ENCODE results near the gene CNOT11.
A peak's percentile ranks its signal among the peaks of the same experiment; 100 is the strongest.
"Not testable (repeated sequence)": the region's sequence is repeated elsewhere in the genome, so short reads cannot be mapped to it uniquely, and the experiment has no call there.

CNOT11 gene

DNA sequence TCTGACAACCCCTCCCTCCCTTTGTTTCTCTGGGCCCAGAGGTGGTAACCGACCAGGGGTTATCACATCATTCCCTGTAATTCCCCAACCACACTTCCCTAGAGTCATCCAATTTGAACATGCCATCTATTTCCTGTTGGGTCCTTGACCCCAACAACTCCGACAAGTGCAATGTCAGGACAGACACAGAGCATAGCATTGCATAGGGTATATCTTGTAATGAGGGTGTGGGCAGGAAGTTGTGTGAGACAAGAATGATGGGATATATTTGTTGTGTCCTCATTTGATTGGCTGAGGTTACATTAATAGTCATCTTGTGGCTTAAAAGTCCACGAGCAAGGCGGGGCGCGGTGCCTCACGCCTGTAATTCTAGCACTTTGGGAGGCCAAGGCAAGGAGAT is 33.4 kb upstream of the CNOT11 start:
- H3K4me1 ChIP-seq (ENCODE audit: low read depth, poor library complexity, severe bottlenecking) = peaks cover 7% of the 10 kb centered on the region
- no peak overlapping the region for H2AFZ ChIP-seq (ENCODE audit: low read depth)
- H3K4me3 ChIP-seq (IDR thresholded peaks at IDR 0.05; ENCODE audit: insufficient read depth, low read depth, low read length) = no peak overlapping the region
- no peaks in the 10 kb centered on the region for H4K20me1 ChIP-seq (ENCODE audit: insufficient read depth)
- TF ChIP-seq, protein P1, sequence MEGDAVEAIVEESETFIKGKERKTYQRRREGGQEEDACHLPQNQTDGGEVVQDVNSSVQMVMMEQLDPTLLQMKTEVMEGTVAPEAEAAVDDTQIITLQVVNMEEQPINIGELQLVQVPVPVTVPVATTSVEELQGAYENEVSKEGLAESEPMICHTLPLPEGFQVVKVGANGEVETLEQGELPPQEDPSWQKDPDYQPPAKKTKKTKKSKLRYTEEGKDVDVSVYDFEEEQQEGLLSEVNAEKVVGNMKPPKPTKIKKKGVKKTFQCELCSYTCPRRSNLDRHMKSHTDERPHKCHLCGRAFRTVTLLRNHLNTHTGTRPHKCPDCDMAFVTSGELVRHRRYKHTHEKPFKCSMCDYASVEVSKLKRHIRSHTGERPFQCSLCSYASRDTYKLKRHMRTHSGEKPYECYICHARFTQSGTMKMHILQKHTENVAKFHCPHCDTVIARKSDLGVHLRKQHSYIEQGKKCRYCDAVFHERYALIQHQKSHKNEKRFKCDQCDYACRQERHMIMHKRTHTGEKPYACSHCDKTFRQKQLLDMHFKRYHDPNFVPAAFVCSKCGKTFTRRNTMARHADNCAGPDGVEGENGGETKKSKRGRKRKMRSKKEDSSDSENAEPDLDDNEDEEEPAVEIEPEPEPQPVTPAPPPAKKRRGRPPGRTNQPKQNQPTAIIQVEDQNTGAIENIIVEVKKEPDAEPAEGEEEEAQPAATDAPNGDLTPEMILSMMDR (conservative IDR thresholded peaks at IDR 0.05; ENCODE audit: low read depth, low read length) = no peak
- no peaks in the 10 kb centered on the region for H3K36me3 ChIP-seq (ENCODE audit: insufficient read depth)
- H3K27me3 ChIP-seq (ENCODE audit: insufficient read depth, low read depth) = no peaks in the 10 kb centered on the region
- no peaks in the 10 kb centered on the region for H3K79me2 ChIP-seq (ENCODE audit: insufficient read depth, low read depth)
- H3K9ac ChIP-seq = no peak overlapping the region
- H3K27ac ChIP-seq = no peak overlapping the region
- no peak overlapping the region for H3K4me2 ChIP-seq

DNA sequence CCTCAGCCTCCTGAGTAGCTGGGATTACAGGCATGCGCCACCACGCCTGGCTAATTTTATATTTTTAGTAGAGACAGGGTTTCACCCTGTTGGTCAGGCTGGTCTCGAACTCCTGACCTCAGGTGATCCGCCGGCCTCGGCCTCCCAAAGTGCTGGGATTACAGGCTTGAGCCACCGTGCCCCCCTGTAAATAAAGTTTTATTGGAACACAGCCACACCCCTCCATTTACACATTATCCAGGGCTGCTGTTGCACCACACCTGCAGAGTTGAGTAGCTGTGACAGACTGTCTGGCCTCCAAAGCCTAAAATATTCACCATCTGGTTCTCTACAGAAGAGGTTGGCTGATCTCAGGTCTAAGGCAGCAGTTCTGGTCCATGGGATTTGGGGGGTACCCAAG is 32.6 kb upstream of the CNOT11 start:
- H3K36me3 ChIP-seq (ENCODE audit: insufficient read depth); H3K9ac ChIP-seq; H3K27me3 ChIP-seq (ENCODE audit: insufficient read depth, low read depth); H3K79me2 ChIP-seq (ENCODE audit: insufficient read depth, low read depth); H3K4me3 ChIP-seq (IDR thresholded peaks at IDR 0.05; ENCODE audit: insufficient read depth, low read depth, low read length); H4K20me1 ChIP-seq (ENCODE audit: insufficient read depth); H3K27ac ChIP-seq; H2AFZ ChIP-seq (ENCODE audit: low read depth); H3K4me2 ChIP-seq: not testable (repeated sequence)
- peaks cover 12% of the 10 kb centered on the region for H3K4me1 ChIP-seq (ENCODE audit: low read depth, poor library complexity, severe bottlenecking)

DNA sequence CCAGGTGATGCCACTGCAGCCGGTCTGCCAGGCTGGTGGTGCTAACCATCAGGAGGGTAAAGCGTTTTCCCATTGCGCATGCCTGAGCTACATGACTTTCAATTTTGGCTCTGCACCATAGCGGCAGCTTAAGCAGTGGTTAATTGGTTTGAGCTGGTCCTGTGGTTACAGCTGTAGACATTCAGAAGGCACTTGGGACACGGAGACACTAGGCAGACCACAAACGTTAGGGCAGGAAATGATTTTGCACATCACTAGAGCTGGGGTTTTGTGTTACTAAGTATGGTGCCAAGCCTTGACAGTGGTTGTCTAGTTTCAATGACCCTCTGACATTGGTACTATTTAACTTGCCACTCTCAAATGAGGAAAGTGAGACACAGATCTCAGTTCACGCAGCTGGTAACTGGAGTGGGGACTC is 28.9 kb upstream of the CNOT11 start:
- H3K27me3 ChIP-seq (ENCODE audit: insufficient read depth, low read depth) = no peaks in the 10 kb centered on the region
- H3K4me1 ChIP-seq (ENCODE audit: low read depth, poor library complexity, severe bottlenecking) = peaks cover 12% of the 10 kb centered on the region
- TF ChIP-seq, protein P1 (conservative IDR thresholded peaks at IDR 0.05; ENCODE audit: low read depth, low read length) = no peak
- H3K36me3 ChIP-seq (ENCODE audit: insufficient read depth) = no peaks in the 10 kb centered on the region
- no peak overlapping the region for H3K9ac ChIP-seq
- peak overlapping the region; percentile 52; the same call in 1 of the 2 replicates for H3K4me2 ChIP-seq
- H2AFZ ChIP-seq (ENCODE audit: low read depth) = no peak overlapping the region; the same call in 1 of the 2 replicates
- H3K27ac ChIP-seq = peak overlapping the region; percentile 38; the same call in 1 of the 2 replicates
- no peaks in the 10 kb centered on the region for H4K20me1 ChIP-seq (ENCODE audit: insufficient read depth)
- H3K4me3 ChIP-seq (IDR thresholded peaks at IDR 0.05; ENCODE audit: insufficient read depth, low read depth, low read length) = no peak overlapping the region
- no peaks in the 10 kb centered on the region for H3K79me2 ChIP-seq (ENCODE audit: insufficient read depth, low read depth)

DNA sequence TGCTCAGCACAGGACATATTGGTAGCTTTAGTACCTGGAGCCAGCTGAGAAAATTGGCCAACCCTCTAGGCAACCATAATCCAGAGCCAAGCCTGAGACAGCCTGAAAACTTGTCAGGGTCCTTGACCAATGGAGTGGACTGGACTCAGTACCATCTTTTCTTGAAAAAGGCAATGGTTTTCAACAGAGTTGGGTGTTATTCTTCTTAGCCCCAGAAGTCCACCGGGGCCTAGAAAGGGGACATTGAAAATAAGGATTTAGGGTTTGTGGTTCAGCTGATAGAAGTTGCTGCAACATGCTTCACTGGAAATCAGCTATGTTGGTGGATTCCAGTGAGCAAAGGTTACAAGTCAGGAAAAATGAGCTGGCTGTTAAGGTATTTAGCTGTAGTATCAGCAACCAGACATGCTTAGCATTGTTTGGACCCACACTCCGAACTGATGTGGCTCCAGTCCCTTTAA is 22.1 kb upstream of the CNOT11 start:
- no peaks in the 10 kb centered on the region for H3K36me3 ChIP-seq (ENCODE audit: insufficient read depth)
- H2AFZ ChIP-seq (ENCODE audit: low read depth) = no peak overlapping the region
- H3K79me2 ChIP-seq (ENCODE audit: insufficient read depth, low read depth) = no peaks in the 10 kb centered on the region
- no peaks in the 10 kb centered on the region for H4K20me1 ChIP-seq (ENCODE audit: insufficient read depth)
- no peak overlapping the region for H3K4me2 ChIP-seq
- H3K4me1 ChIP-seq (ENCODE audit: low read depth, poor library complexity, severe bottlenecking) = no peaks in the 10 kb centered on the region
- H3K4me3 ChIP-seq (IDR thresholded peaks at IDR 0.05; ENCODE audit: insufficient read depth, low read depth, low read length) = no peak overlapping the region
- H3K27ac ChIP-seq = no peak overlapping the region
- H3K9ac ChIP-seq = no peak overlapping the region
- TF ChIP-seq, protein P1 (conservative IDR thresholded peaks at IDR 0.05; ENCODE audit: low read depth, low read length) = no peak
- no peaks in the 10 kb centered on the region for H3K27me3 ChIP-seq (ENCODE audit: insufficient read depth, low read depth)

DNA sequence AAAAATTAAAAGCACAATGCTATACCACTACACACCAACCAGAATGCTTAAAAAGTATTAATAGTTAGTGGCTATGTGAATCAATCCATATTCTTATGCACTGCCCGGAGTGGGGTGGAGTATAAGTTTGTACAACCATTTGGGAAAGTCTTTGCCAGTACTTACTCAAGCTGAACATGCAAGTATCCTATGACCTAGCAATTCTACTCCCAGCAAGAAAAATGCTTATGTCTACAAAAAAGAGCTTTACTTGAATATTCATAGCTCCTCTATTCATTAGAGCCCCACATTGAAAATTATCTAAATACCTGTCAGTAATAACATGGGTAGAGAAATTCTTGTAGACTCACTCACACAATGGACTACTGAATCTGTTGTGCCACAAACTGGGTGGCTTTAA is 21.4 kb upstream of the CNOT11 start:
- Histone ChIP-seq H3K4me2 (no peak overlapping the region), H4K20me1 (ENCODE audit: insufficient read depth) (no peaks in the 10 kb centered on the region), H3K27me3 (ENCODE audit: insufficient read depth, low read depth) (no peaks in the 10 kb centered on the region), H2AFZ (ENCODE audit: low read depth) (no peak overlapping the region), H3K27ac (no peak overlapping the region), H3K4me3 (IDR thresholded peaks at IDR 0.05; ENCODE audit: insufficient read depth, low read depth, low read length) (no peak overlapping the region), H3K36me3 (ENCODE audit: insufficient read depth) (no peaks in the 10 kb centered on the region), H3K4me1 (ENCODE audit: low read depth, poor library complexity, severe bottlenecking) (no peaks in the 10 kb centered on the region), H3K79me2 (ENCODE audit: insufficient read depth, low read depth) (no peaks in the 10 kb centered on the region), H3K9ac (no peak overlapping the region)
- TF ChIP-seq, protein P1 (conservative IDR thresholded peaks at IDR 0.05; ENCODE audit: low read depth, low read length) = no peak
